Stimulated activated CD8-positive, alpha-beta memory T cell treated with anti-CD3 and anti-CD28 coated beads, Interleukin-7, amount 100 ng/mL, for 24 hours (primary cell): ENCODE results near the gene TMEM151A.
A peak's percentile ranks its signal among the peaks of the same experiment; 100 is the strongest.
"Not testable (repeated sequence)": the region's sequence is repeated elsewhere in the genome, so short reads cannot be mapped to it uniquely, and the experiment has no call there.

Source experiments
- DNase-seq: peaks from one replicate; pipeline ENCODE4 v3.0.0-alpha.2; 2020; ENCODE audit warnings: low read depth

Gene TMEM151A

DNA sequence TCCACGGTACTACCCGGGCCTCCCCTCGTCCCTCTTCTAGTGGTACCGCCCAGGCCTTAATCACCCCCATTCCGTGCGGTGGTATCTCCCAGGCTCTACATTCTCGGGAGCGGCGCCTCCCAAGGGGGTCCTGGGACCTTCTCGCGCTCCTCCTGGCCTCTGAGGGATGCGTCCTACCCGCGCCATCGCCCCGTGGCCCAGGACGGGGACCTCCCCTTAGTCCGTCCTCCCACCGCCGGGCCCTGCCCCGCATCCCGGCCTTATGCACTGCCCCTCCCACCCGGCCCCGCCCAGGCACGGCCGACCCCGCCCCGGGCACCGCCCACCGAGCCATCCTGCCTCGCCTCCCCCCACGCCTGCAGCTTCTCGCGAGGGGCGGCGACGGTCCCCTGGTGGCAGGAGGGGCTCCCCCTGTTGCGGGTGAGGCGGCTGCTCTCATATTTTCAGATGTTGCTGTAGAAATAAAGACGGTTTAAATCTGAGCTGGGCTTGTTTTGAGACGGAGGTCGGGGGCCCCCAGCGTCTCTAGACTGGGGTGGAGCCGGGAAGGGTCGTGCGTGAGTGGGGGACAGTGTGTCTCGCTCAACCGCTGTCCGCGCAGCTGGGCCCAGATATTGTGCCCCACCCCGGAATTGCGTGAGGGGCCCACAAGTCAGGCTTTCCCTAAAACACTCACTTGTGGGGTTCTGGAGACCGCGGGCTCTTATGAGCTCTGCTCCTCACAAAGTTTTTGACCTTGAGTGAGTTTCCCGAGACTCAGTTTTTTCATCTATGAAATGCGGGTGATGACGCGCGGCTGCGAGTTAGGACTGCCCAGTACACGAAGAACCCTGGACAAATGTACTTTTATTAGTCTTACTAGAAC lies 24.1 kb upstream of the TMEM151A start:
- DNase-seq = peak; percentile 72

DNA sequence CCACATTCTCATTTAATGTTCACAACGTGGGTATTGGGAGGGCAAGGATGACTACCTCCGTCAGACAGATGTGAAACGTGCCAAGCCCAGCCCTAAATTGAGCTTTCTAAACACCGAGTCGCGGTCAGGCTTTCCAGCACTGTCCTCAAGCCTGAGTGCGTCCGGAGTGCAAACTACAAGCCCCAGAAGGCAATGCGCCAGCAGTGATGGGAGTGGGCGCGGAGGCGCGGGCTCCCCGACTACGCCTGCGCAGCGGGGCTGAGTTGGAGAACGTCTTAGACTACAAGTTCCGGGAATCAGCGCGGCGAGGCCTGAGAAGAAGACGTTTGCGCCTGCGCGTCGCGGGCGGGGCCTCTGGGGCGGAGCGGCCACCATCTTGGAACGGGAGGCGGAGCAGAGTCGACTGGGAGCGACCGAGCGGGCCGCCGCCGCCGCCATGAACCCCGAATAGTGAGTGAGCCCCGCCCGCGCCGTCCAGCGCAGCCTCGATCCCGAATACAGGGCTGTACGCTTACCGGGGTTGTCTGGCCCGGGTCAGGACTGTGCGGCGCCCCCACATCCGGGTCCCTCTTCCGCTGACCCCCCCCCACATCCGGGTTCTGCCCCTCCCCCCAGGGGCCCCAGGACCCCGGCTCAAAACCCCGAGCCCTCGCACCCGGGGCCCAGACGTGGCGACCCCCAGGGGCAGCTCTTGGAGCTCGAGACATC lies 23.3 kb upstream of the TMEM151A start, which contains the start of gene RAB1B:
Gene RAB1B (plus strand): TSS at position 396 of the 708 bp plus-strand sequence. CDS start 41 bp downstream, at position 437.
- peak; percentile 98 for DNase-seq

DNA sequence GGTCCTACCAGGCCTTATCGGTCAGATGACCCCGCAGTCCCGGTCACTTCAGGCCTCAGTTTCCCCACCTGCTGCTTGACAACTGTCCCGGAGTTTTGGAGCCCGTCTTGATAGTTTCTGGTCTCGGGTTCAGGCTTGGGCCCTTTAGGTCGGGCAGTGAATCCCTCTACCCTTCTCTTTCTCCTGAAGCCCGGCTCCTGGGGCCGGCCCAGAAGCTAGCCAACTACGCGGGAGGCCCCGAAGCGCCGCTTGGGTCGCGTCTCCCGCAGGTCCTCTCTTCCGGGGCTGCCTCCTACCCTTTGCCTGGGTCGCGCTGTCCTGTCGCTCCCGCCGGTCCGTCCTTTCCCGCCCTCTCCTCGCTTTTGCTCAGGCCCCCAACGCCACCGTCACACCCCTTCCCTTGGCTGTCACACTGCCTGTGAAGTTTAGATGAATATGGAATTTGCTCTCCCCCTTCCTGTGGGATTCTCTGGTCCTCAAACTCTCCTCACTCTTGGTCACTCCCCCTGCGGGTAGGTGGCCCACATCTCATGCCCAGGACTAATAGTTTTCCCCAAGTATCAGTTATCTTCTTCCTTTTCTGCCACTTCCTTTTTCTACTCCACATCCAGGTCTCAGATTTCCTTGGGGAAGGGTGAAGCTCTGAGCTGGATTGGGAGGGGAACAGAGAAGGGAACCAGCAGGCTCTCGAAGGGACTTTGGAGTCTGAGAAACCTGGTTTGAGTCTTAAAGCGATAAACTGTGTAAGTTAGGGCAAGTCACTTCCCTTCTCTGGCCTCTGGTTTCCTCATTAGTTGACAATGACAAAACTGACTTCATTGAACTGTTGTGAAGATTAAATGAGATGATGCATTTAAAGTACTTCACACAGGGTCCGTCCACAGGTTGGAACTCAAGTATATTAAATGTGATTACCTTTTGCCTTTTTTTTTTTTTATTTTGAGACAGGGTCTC lies 22.5 kb upstream of the TMEM151A start:
- no peak for DNase-seq

DNA sequence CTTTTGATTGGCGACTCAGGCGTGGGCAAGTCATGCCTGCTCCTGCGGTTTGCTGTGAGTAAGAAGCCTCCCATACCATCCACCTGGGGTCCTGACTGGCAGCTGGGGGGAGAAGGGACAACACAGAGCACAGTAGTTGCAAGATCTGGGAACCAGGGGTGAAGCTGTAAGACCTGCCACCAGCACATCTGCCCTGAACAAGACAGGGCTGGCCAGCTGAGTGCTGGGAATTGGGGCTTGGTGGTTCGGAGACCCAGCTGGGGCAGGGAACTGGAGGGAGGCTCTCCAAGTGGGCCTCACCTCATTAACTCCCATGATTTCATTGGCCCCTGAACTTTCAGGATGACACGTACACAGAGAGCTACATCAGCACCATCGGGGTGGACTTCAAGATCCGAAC lies 19.9 kb upstream of the TMEM151A start:
- no peak for DNase-seq

DNA sequence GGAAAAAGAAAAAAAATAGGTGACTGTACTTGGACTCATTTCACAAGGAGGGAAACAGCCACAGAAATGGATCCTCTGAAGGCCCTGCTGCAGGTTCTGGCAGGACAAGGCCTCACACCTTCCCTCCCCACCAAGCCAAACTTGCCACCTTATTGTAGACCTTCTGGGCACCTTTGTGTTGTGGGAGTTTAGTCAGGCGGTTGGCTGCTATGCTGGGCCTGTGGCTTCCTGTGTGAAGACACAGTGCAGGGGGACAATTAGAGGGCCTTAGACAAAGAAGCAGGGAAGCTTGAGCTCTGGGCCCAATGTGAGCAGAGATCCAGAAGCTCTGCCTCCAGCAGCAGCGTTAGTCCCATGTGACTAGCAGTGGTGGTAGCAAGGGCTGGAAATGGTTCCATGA lies 19.1 kb upstream of the TMEM151A start:
- no peak for DNase-seq

DNA sequence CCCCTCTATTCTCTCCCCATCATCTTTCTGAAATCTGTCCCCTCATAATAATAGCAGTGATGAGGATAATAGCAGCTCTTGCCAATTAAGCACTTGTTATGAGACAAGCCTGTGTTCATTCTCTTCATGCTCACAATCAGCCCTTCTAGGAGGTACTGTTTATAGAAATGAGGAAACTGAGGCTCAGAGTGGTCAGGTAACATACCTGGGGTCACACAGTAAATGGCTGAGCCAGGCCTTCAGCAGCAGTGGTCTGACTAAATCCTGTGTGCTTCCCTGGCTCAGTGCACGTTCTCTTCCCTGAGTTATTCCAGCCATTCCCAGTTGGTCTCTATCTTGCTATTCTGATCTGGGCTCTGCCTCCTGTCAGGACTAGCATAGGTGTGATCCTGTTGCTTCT lies 17.5 kb upstream of the TMEM151A start:
- DNase-seq = no peak

DNA sequence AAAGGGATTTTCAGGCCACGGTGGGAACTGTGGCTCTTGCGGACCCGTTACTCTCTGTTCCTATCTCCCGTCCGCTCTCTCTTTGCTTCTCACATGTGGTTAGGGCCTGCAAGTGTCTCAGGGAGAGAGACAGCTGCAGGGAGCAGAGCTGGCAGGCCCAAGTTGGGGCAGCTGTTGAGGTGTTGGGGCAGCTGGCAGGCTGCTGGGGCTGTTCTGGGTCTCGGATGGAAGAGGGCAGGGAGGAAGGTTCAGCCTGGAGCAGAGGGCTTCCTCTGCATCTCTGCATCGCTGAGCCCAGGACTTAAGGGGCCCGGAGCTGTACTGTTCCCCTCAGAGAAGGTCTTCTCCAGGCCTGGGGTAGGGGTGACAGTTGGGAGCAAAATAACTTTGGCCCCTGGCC lies 16.3 kb upstream of the TMEM151A start:
- DNase-seq = no peak

DNA sequence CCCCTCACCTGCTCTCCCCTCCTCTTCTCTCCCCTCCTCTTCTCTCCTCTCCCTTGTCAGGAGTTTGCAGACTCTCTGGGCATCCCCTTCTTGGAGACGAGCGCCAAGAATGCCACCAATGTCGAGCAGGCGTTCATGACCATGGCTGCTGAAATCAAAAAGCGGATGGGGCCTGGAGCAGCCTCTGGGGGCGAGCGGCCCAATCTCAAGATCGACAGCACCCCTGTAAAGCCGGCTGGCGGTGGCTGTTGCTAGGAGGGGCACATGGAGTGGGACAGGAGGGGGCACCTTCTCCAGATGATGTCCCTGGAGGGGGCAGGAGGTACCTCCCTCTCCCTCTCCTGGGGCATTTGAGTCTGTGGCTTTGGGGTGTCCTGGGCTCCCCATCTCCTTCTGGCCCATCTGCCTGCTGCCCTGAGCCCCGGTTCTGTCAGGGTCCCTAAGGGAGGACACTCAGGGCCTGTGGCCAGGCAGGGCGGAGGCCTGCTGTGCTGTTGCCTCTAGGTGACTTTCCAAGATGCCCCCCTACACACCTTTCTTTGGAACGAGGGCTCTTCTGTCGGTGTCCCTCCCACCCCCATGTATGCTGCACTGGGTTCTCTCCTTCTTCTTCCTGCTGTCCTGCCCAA lies 15.6 kb upstream of the TMEM151A start:
- DNase-seq = no peak

DNA sequence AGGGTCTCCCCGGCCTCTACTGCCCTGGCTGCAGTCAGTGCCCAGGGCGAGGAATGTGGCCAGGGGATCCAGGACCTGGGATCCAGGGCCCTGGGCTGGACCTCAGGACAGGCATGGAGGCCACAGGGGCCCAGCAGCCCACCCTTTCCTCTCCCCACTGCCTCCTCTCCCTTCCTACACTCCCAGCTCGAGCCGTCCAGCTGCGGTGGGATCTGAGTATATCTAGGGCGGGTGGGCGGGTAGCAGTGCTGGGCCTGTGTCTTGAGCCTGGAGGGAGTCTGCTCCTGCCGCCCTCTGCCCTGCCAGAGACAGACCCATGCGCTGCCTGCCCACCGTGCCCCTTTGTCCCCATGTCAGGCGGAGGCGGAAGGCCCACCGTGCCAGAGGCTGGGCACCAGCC lies 15.1 kb upstream of the TMEM151A start:
- not testable (repeated sequence) for DNase-seq

DNA sequence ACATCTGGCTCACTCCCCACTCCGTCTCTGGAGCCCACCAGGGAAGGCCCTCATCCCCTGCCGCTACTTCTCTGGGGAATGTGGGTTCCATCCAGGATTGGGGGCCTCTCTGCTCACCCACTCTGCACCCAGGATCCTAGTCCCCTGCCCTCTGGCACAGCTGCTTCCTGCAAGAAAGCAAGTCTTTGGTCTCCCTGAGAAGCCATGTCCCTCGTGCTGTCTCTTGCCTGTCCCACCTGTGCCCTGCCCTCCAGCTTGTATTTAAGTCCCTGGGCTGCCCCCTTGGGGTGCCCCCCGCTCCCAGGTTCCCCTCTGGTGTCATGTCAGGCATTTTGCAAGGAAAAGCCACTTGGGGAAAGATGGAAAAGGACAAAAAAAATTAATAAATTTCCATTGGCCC lies 14.6 kb upstream of the TMEM151A start:
- DNase-seq = not testable (repeated sequence)

DNA sequence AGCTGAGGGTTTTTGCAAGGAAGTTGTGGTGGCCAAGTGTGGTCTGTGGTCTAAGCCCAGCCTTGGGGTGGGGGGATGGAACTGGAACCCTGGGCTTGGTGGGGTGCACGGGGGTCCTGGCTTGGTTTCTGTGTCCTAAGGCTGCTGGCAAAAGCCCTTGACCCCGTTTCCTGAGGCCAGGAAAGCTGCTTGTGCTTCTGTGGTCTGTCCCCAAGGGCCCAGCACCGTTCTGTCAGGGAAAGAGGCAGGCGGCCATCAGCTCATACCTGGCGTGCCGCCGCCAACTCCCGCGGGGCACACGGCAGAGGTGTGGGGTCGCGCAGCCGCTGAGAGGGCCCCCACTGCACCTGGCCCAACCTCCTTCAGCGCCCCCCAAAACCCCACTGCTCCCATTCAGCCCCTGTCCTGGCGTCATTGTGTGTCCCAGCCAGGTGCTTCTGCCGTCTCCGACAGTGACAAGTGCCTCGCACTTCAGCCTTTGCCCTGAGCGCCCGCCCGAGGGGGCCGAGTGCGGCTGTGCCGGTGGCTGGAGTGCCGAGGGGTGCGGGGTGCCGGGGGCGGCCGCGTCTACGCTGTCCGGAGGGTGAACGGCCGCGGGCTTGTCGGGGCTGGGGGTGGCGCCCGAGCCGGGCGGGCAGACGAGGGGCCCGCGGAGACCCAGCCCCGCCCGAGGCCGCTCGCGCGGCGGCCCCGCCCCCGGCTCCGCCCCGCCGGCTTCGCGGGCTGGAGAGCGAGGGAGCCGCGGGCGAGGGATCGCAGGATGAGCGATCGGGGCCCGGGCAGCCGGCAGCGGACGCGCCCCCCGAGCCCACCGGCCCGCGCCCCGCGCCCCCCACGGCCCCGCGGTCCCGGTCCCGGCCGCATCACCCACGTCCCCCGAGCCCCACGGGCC lies 14.0 kb upstream of the TMEM151A start, which contains the start of gene CNIH2:
Gene CNIH2 (plus strand): TSS at position 705 of the 892 bp plus-strand sequence. CDS start 282 bp downstream, outside the sequence.
- no peak for DNase-seq

DNA sequence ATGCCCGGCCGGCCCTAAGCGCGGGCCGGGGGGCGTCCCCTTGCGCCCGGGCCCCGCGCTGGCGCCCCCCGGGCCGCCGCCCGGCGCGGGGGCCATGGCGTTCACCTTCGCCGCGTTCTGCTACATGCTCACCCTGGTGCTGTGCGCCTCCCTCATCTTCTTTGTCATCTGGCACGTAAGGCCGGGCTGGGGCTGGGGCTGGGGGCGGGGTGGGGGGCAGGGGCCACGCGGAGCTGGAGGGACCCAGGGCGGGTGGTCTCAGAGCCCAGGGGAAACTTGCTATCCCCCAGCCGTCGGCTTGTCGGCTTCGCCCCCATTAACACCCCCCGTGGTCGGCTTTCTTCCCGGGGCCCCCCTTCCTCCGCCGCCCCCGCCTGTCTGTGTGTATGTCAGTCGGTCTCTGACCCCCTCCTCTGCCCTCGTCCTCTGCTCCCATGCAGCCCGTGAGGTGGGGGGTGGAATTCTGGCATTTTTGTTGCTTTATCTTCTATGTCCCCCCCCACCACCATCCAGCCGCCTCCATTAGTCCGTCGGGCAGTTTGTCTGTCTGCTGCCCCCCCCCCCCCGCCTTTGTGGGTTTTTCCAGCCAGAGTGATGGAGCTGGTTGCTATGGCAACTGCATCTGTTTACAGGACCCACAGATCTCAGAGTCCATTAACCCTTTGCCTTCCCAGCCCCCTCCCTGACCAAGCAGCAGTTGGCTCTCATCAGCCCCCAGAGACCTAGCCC lies 13.2 kb upstream of the TMEM151A start:
- no peak for DNase-seq

DNA sequence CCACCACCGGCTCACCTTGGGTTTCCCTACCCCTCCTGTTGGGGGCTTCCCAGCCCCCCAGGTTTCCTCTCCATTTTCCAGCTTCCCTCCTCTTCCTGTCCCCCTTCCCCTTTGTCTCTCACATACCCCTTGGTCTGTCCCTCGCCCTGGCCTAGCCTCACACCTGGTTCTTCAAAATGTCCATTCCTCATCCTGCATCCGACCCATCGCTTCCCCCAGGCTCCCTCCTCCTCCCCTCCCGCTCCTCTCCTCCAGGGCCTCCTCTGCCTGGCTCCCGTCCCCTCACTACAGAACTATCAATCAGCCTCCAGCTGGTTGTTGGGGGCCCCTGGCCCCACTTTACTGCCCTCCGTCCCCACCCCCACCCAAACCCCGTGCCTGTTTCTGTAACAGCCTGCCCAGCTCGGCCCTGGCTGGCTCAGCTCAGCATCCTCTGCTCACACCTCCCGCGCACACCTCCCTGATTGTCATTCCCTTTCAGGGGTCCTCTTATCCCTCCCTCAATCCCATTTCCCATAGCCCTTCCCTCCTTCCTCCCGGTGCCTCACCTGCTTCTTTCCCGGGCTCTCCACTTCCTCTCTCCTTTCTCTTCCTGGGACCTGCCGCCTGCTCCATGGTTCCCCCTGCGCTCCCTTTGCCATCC lies 12.5 kb upstream of the TMEM151A start:
- no peak for DNase-seq

DNA sequence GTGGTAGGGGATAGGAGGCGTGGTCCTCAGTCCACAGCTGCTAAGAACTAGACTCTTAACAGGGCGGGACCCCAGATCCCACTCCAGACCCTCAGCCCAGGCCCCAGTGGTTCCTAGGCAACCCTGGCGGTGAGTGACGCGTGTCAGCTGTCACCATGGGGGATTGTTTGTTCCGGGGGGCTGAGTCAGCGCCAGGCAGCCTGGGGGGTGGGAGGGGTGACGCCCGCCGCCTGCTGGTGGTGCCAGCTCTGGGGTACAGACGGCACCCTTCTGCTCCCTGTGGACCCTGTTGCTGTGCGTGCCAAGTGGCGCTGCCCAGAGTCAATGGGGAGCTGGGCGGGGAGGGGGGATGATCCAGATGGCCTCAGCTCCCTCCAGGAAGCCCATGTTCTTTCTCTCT lies 11.3 kb upstream of the TMEM151A start:
- no peak for DNase-seq

DNA sequence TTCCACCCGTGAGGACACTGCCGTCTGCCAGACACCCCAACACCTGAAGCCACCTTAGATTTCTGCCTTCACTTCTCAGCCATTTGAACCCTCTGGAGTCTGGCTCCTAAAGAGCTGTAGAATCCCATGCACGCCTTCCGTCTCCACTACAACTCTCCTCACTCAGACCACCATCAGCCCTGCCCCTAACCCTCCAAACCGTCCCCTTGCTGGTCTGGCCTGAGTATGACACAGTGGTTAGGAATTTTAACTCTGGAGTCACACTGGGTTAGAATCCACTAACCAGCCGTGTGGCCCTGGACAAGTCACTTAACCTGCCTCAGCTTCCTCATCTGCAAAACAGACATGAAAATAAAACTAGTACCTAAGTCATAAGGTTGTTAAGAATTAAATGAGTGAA lies 10.7 kb upstream of the TMEM151A start:
- no peak for DNase-seq

DNA sequence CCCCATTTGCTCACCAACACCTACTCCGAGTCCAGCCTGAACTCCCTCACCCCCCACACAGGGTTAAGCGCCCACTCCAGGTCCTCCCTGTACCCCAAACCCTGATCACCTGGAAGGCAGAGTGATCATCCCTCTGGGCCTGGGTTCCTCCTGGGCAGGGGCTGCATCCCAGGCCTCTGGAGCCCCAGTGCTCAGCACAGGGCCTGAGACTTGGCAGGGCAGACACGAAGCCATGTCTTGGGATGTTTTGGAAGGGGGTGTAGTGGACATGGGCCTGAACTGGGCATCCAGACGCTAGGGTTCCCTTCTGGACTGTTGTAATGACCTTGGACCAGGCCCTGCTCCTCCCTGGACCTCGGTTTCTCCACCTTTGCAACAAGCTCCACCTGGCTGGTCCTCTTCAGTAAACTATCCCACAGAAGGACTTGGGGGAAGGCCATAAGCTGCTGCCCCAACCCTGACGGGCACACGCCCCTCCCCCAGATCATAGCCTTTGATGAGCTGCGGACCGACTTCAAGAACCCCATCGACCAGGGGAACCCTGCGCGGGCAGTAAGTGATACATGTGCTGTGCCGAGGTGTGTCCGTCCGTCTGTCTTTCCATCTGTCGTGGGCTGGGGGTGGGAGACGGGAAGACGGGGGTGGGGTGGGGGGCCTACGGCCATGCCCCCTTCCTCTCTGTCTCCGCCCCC lies 9.8 kb upstream of the TMEM151A start:
- DNase-seq = no peak

DNA sequence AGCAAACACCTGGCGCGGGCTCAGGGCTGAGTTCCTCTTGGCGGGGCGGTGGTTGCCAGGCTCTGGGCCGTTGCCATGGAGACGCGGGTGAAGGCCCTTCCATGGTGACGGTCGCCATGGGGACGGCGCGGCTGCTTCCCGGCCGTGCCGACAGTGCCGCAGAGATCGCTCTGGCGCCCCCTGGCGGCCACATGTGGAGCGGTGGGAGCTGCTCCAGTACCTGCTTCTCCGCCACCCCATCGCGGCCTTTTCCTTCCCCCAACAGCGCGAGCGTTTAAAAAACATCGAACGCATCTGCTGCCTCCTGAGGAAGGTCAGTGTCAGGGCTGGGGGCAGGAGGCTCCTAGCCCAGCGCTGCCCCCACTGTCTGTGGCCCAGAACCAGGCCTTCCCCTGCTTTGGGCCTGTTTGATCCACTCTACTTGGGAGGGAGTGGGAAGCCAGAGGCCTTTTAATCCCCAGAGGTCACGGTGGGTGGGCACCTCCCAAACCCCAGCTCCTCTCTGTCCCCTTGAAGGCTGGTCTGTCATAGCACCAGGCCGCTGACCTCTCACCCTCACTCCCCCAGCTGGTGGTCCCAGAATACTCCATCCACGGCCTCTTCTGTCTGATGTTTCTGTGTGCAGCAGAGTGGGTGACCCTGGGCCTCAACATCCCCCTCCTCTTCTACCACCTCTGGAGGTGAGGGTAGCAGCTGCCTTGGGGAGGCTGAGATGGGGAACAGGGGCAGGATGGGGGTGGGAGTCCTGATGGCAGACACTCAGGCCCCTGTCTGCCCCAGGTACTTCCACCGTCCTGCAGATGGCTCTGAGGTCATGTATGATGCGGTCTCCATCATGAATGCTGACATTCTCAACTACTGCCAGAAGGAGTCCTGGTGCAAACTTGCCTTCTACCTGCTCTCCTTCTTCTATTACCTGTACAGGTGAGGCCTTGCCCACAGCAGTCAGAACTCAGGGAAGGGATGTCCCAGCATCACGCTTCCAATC lies 8.9 kb upstream of the TMEM151A start:
- DNase-seq = peak; percentile 99
